Neural cell (in vitro differentiated cells): ENCODE measurements around the gene QRICH1. TPM values are rescaled to one million over a fixed set of nuclear protein-coding genes. Genes with fewer than 3 reads are reported as not detected.

Experiments
- H2AFZ ChIP-seq: fragments of 200-600, 300-800 bp; sonication (generic), shearing (Covaris generic); 2 replicates; pipeline ENCODE4 v1.6.0; 2014; ENCODE audit warnings: low read depth, mild to moderate bottlenecking, antibody characterized with exemption, low read length, moderate library complexity
- H3F3A ChIP-seq: fragments of 200-600 bp; shearing (Covaris generic); 2 replicates; pipeline ENCODE4 v1.6.1; 2016; ENCODE audit warnings: mild to moderate bottlenecking, moderate library complexity, mixed read lengths, antibody characterized with exemption, low read length; ENCODE audit not compliant: insufficient read depth, poor library complexity, severe bottlenecking
- H3K27ac ChIP-seq: fragments of 200-600, 300-800 bp; sonication (generic), shearing (Covaris generic); 2 replicates; pipeline ENCODE4 v1.5.1; 2014; ENCODE audit warnings: mild to moderate bottlenecking, low read length, moderate library complexity
- H3K27me3 ChIP-seq: fragments of 300-800, 200-600 bp; sonication (generic), shearing (Covaris generic); 2 replicates; pipeline ENCODE4 v1.6.0; 2014; ENCODE audit warnings: mild to moderate bottlenecking, low read depth, low read length, moderate library complexity; ENCODE audit not compliant: insufficient read depth
- H3K36me3 ChIP-seq: fragments of 300-800, 200-600 bp; sonication (generic), shearing (Covaris generic); 2 replicates; pipeline ENCODE4 v1.5.1; 2014; ENCODE audit warnings: mild to moderate bottlenecking, antibody characterized with exemption, low read length, moderate library complexity; ENCODE audit not compliant: insufficient read depth
- H3K4me2 ChIP-seq: fragments of 300-800, 200-600 bp; sonication (generic), shearing (Covaris generic); 2 replicates; pipeline ENCODE4 v1.6.0; 2014; ENCODE audit warnings: mild to moderate bottlenecking, low read length
- H3K4me3 ChIP-seq: fragments of 300-800, 200-600 bp; sonication (generic), shearing (Covaris generic); 2 replicates; pipeline ENCODE4 v1.5.1; 2014; ENCODE audit warnings: mild to moderate bottlenecking, low read length, moderate library complexity
- H3K79me2 ChIP-seq: fragments of 200-600 bp; shearing (Covaris generic); replicated peaks from 2 replicates; pipeline ENCODE4 v1.6.0; 2014; ENCODE audit warnings: mild to moderate bottlenecking, low read length, moderate library complexity; ENCODE audit not compliant: insufficient read depth
- H3K9ac ChIP-seq: fragments of 300-800, 200-600 bp; sonication (generic), shearing (Covaris generic); 2 replicates; pipeline ENCODE4 v1.6.1; 2016; ENCODE audit warnings: mild to moderate bottlenecking, low read length, mixed read lengths
- H3K9me2 ChIP-seq: fragments of 200-600 bp; shearing (Covaris generic); 2 replicates; pipeline ENCODE4 v1.6.1; 2016; ENCODE audit warnings: mild to moderate bottlenecking, low read length, mixed read lengths; ENCODE audit not compliant: insufficient read depth
- H3K9me3 ChIP-seq: fragments of 200-600, 300-800 bp; sonication (generic), shearing (Covaris generic); 2 replicates; pipeline ENCODE4 v1.6.1; 2016; ENCODE audit warnings: mild to moderate bottlenecking, mixed run types, low read length, moderate library complexity, mixed read lengths
- H4K20me1 ChIP-seq: fragments of 200-600 bp; shearing (Covaris generic); 2 replicates; pipeline ENCODE4 v1.6.1; 2016; ENCODE audit warnings: mild to moderate bottlenecking, mixed run types; ENCODE audit not compliant: insufficient read depth
- EP300 ChIP-seq: fragments of 450-650 bp; conservative IDR thresholded peaks from 2 replicates; pipeline ENCODE4 v1.6.1; 2014; ENCODE audit warnings: antibody characterized with exemption, mild to moderate bottlenecking, moderate library complexity; ENCODE audit not compliant: poor library complexity, severe bottlenecking
- EZH2 ChIP-seq: fragments of 200-600, 300-800 bp; shearing (Covaris generic), sonication (generic); IDR thresholded peaks from 2 replicates; pipeline ENCODE4 v1.6.1; 2014; ENCODE audit warnings: antibody characterized with exemption, low read length, borderline replicate concordance, mild to moderate bottlenecking; ENCODE audit not compliant: insufficient read depth, poor library complexity, severe bottlenecking
- MXI1 ChIP-seq: fragments of 450-650 bp; conservative IDR thresholded peaks from 2 replicates; pipeline ENCODE4 v1.6.1; 2014; ENCODE audit warnings: antibody characterized with exemption, mild to moderate bottlenecking; ENCODE audit not compliant: poor library complexity, severe bottlenecking
- POLR2AphosphoS5 ChIP-seq: IDR thresholded peaks from 2 replicates; pipeline ENCODE4 v1.6.1; 2012
- RAD21 ChIP-seq: fragments of 450-650 bp; conservative IDR thresholded peaks from 2 replicates; pipeline ENCODE4 v1.6.1; 2014; ENCODE audit warnings: antibody characterized with exemption, mild to moderate bottlenecking, moderate library complexity
- SMC3 ChIP-seq: fragments of 450-650 bp; conservative IDR thresholded peaks from 2 replicates; pipeline ENCODE4 v1.6.1; 2014; ENCODE audit warnings: antibody characterized with exemption, mild to moderate bottlenecking, moderate library complexity; ENCODE audit not compliant: poor library complexity
- TAF1 ChIP-seq: IDR thresholded peaks from 2 replicates; pipeline ENCODE4 v1.6.1; 2012; ENCODE audit warnings: low read depth
- polyA plus RNA-seq: library from polyadenylated mRNA; depleted of rRNA; stranded (reverse); fragments of >200 nt; gene quantifications from 2 replicates; pipeline ENCODE4 v1.2.3, GENCODE V29; 2014
- TF ChIP-seq, protein P1 (sequence below): IDR thresholded peaks from 2 replicates; pipeline ENCODE4 v1.6.1; 2012; ENCODE audit warnings: borderline replicate concordance
- TF ChIP-seq, protein P2 (sequence below): fragments of 450-650 bp; IDR thresholded peaks from 2 replicates; pipeline ENCODE4 v1.5.1; 2014; ENCODE audit warnings: antibody characterized with exemption, mild to moderate bottlenecking, moderate library complexity; ENCODE audit not compliant: poor library complexity, severe bottlenecking

Gene QRICH1
- polyA plus RNA-seq, 1 donor from 2014 or later = 87.5 TPM

DNA sequence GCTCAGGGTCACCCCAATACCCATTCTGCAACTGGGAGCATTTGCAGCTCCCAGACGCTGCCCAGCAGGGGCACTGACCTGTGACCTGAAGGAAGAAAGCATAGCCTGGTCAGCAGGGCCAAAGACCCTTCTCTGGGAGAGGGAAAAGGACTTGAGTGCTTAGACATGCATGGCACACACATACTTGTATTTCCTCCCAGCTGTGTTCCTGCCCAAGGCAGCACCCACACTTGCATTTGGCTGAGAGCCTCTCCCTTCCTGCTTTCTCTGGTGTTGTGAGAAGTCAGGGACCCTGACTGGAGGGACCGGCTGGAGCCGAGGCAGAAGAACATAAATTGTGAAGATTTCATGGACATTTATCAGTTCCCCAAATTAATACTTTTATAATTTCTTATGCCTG lies 46.2 kb upstream of the QRICH1 start:
- H3K36me3 ChIP-seq = no peaks in the 10 kb centered on the region

DNA sequence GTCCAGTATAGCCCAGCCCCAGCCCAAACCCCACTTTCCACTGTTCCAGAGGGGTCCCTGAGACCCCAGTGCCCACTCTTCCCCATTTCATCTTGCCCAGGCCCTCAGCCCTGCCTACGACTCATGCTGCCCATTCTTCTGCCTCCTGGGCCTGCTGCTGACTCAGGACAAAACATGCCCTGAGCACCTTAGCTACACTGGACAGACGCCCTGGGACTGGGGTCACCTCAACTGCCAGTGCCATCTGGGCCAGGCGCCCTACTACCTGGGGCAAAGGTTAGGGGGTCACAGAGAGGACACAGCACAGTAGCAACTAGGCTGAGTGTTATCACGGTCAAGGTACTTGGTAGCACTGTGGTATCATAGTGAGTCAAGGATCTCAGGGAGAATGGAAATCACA lies 41.6 kb upstream of the QRICH1 start:
- no peak overlapping the region for H3K27ac ChIP-seq
- no peaks in the 10 kb centered on the region for H3F3A ChIP-seq
- H3K9me2 ChIP-seq = no peaks in the 10 kb centered on the region
- no peaks in the 10 kb centered on the region for H4K20me1 ChIP-seq
- H2AFZ ChIP-seq = no peak overlapping the region
- H3K4me3 ChIP-seq = no peak overlapping the region
- H3K36me3 ChIP-seq = no peaks in the 10 kb centered on the region
- TF ChIP-seq TAF1 (no peak), SMC3 (no peak), EP300 (no peak), MXI1 (no peak), EZH2 (no peak), RAD21 (no peak), POLR2AphosphoS5 (no peak)
- TF ChIP-seq, protein P1, sequence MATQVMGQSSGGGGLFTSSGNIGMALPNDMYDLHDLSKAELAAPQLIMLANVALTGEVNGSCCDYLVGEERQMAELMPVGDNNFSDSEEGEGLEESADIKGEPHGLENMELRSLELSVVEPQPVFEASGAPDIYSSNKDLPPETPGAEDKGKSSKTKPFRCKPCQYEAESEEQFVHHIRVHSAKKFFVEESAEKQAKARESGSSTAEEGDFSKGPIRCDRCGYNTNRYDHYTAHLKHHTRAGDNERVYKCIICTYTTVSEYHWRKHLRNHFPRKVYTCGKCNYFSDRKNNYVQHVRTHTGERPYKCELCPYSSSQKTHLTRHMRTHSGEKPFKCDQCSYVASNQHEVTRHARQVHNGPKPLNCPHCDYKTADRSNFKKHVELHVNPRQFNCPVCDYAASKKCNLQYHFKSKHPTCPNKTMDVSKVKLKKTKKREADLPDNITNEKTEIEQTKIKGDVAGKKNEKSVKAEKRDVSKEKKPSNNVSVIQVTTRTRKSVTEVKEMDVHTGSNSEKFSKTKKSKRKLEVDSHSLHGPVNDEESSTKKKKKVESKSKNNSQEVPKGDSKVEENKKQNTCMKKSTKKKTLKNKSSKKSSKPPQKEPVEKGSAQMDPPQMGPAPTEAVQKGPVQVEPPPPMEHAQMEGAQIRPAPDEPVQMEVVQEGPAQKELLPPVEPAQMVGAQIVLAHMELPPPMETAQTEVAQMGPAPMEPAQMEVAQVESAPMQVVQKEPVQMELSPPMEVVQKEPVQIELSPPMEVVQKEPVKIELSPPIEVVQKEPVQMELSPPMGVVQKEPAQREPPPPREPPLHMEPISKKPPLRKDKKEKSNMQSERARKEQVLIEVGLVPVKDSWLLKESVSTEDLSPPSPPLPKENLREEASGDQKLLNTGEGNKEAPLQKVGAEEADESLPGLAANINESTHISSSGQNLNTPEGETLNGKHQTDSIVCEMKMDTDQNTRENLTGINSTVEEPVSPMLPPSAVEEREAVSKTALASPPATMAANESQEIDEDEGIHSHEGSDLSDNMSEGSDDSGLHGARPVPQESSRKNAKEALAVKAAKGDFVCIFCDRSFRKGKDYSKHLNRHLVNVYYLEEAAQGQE = no peak
- TF ChIP-seq, protein P2, sequence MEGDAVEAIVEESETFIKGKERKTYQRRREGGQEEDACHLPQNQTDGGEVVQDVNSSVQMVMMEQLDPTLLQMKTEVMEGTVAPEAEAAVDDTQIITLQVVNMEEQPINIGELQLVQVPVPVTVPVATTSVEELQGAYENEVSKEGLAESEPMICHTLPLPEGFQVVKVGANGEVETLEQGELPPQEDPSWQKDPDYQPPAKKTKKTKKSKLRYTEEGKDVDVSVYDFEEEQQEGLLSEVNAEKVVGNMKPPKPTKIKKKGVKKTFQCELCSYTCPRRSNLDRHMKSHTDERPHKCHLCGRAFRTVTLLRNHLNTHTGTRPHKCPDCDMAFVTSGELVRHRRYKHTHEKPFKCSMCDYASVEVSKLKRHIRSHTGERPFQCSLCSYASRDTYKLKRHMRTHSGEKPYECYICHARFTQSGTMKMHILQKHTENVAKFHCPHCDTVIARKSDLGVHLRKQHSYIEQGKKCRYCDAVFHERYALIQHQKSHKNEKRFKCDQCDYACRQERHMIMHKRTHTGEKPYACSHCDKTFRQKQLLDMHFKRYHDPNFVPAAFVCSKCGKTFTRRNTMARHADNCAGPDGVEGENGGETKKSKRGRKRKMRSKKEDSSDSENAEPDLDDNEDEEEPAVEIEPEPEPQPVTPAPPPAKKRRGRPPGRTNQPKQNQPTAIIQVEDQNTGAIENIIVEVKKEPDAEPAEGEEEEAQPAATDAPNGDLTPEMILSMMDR = no peak
- H3K79me2 ChIP-seq = no peaks in the 10 kb centered on the region
- H3K9ac ChIP-seq = no peak overlapping the region
- no peak overlapping the region for H3K4me2 ChIP-seq
- no peaks in the 10 kb centered on the region for H3K27me3 ChIP-seq
- H3K9me3 ChIP-seq = no peaks in the 10 kb centered on the region

More for the DNA sequence above, 46.2 kb upstream of the QRICH1 start:
- Histone ChIP-seq H3K9ac (no peak overlapping the region), H3F3A (no peaks in the 10 kb centered on the region), H3K79me2 (no peaks in the 10 kb centered on the region), H3K9me2 (no peaks in the 10 kb centered on the region), H3K9me3 (no peaks in the 10 kb centered on the region), H3K4me3 (no peak overlapping the region), H3K27ac (no peak overlapping the region), H3K4me2 (no peak overlapping the region), H3K27me3 (no peaks in the 10 kb centered on the region), H4K20me1 (no peaks in the 10 kb centered on the region), H2AFZ (no peak overlapping the region)
- TF ChIP-seq RAD21 (no peak), SMC3 (no peak), TAF1 (no peak), POLR2AphosphoS5 (no peak), EZH2 (no peak), MXI1 (no peak), EP300 (no peak)
- TF ChIP-seq, protein P1 = no peak
- TF ChIP-seq, protein P2 = no peak
